Adrenal gland (tissue), 12 donors: Measurements from ENCODE around the gene SLC12A4. TPM values are rescaled to one million over a fixed set of nuclear protein-coding genes. Genes with fewer than 3 reads are reported as not detected.

Experiments
- DNase-seq, 7 donors: peaks; one replicate each; pipeline ENCODE4 v3.0.0-alpha.2; 2019 to 2020
- H3K27ac ChIP-seq, 5 donors: fragments of 200-600 bp; sonication (generic) in 4 of 5; 1 replicate in 3 of 5; 2 replicates in 2 of 5; pipeline versions ENCODE4 v1.5.1 to v1.8.0; 2016 to 2020; ENCODE audit warnings: mild to moderate bottlenecking in 1 of 5
- H3K27me3 ChIP-seq: fragments of 200-600 bp; 2 replicates; pipeline ENCODE4 v1.8.0; 2021
- H3K36me3 ChIP-seq, 2 donors: fragments of 200-600 bp; replicated peaks in 1 of 2; 1 replicate in 1 of 2; 2 replicates in 1 of 2; pipeline versions ENCODE4 v1.5.1 to v1.8.0; 2018 to 2022
- H3K4me1 ChIP-seq, 2 donors: fragments of 200-600 bp; replicated peaks in 1 of 2; 1 replicate in 1 of 2; 2 replicates in 1 of 2; pipeline versions ENCODE4 v1.5.1 to v1.8.0; 2018 to 2021
- H3K4me3 ChIP-seq, 4 donors: fragments of 200-600 bp; sonication (generic) in 3 of 4; one replicate each; pipeline ENCODE4 v1.5.1; 2016 to 2018
- H3K9me3 ChIP-seq, 3 donors: fragments of 200-600 bp; sonication (generic) in 1 of 3; replicated peaks in 1 of 3; 1 replicate in 2 of 3; 2 replicates in 1 of 3; pipeline versions ENCODE4 v1.5.1 to v1.8.0; 2016 to 2021
- CTCF ChIP-seq, 6 experiments: fragments of 450-650 bp in 4 of 6; fragments of 200-600 bp in 2 of 6; sonication (generic) in 1 of 6; IDR thresholded peaks; 1 replicate in 5 of 6; 2 replicates in 1 of 6; pipeline versions ENCODE4 v1.5.1 to v1.8.0; 2016 to 2021; ENCODE audit warnings: antibody characterized with exemption in 6 of 6, mild to moderate bottlenecking in 2 of 6, moderate library complexity in 1 of 6
- POLR2A ChIP-seq, 2 donors: fragments of 450-650 bp; IDR thresholded peaks; one replicate each; pipeline ENCODE4 v1.6.1; 2017; ENCODE audit warnings: antibody characterized with exemption in 2 of 2, mild to moderate bottlenecking in 2 of 2, moderate library complexity in 1 of 2
- WGBS, 4 donors: extraction: QIAGEN DNeasy Blood & Tissue Kit in 2 of 4; methylation state at CpG; one replicate each; pipeline versions ENCODE4 v1.1.5 to v1.1.7; 2013 to 2017; 5-methylcytosine and 5-hydroxymethylcytosine counted together
- intact Hi-C, 2 donors: fragments of 100-400 bp; cut with DNase I; formaldehyde crosslinking; loops; one replicate each; pipeline versions ENCODE4 v1.14.1 to v1.15.0; 2022 to 2023
- polyA plus RNA-seq, 3 donors: library from polyadenylated mRNA; stranded (reverse); fragments of 200-250 nt in 2 of 3; fragments of 350-450 nt in 1 of 3; fragmentation: Illumina TruSeq in 1 of 3; extraction: RNeasy Lipid Tissue Mini Kit (QIAGEN cat#74804) in 1 of 3; gene quantifications; one replicate each; pipeline ENCODE4 v1.2.3, GENCODE V29; 2013 to 2014
- total RNA-seq, 9 donors: library from RNA; depleted of rRNA in 4 of 9; stranded (reverse); fragments of >200 nt in 4 of 9; fragments of 120-200 nt in 1 of 9; fragmentation: NEBNext Ultra II Directional in 1 of 9; extraction: Animal tissue kit (Norgen Biotek cat#: 25700) in 1 of 9; gene quantifications; one replicate each; pipeline versions ENCODE4 v1.1.0 to v1.2.4, GENCODE V29; 2013 to 2023
- donor health status: healthy with polysubstance abuse.
- donor health status: Bipolar disorder and iron deficiency.
- donor health status: DM: yes; HTN: yes; CAD: no.
- donor health status: DM: no; HTN: no; CAD: no.
- donor health status: DM: no; HTN: no; CAD: no.
- donor health status: DM: yes; HTN: yes; CAD: no.

SLC12A4 gene
- total and polyA plus RNA-seq, 12 donors: 15.4 to 111 (median 72.7) TPM

DNA sequence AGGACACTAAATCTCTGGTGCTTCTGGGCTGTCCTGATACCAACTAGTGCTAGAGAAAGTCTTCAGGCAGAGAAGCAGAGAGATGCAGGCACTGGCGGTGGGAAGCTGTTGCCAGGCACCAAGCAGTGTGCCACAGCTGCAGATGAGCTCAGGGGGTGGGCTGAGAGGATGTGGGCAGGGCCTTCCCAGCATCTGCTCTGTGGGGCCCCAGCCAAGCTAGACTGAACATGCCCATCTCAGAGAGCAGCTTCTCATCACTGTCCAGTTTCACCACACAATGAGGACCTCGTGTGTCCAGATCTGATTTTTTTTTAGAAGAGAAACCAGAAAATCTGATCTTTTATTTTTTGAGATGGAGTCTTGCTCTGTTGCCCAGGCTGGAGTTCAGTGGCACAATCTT, 58.3 kb downstream of the SLC12A4 start:
- Histone ChIP-seq H3K27ac (no peak overlapping the region), H3K36me3 (peaks cover 0 to 37% of the 10 kb centered on the region in 2 donors), H3K9me3 (no peaks in the 10 kb centered on the region), H3K4me1 (no peaks in the 10 kb centered on the region), H3K4me3 (no peak overlapping the region), H3K27me3 (no peaks in the 10 kb centered on the region)
- WGBS, 4 donors: 62 to 76% (median 72%) methylated on average over 2 of the region's 2 CpGs
- DNase-seq: no peak
- TF ChIP-seq POLR2A (IDR thresholded peaks at IDR 0.05): no peak
- TF ChIP-seq CTCF (IDR thresholded peaks at IDR 0.05): no peak
- intact Hi-C loops: no loop called here

DNA sequence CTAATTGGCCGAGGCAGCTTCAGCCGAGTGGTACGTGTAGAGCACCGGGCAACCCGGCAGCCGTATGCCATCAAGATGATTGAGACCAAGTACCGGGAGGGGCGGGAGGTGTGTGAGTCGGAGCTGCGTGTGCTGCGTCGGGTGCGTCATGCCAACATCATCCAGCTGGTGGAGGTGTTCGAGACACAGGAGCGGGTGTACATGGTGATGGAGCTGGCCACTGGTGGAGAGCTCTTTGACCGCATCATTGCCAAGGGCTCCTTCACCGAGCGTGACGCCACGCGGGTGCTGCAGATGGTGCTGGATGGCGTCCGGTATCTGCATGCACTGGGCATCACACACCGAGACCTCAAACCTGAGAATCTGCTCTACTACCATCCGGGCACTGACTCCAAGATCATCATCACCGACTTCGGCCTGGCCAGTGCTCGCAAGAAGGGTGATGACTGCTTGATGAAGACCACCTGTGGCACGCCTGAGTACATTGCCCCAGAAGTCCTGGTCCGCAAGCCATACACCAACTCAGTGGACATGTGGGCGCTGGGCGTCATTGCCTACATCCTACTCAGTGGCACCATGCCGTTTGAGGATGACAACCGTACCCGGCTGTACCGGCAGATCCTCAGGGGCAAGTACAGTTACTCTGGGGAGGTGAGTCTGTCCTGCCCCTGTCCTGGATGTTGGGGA, 59.2 kb downstream of the SLC12A4 start:
- Histone ChIP-seq H3K9me3 (no peaks in the 10 kb centered on the region), H3K27me3 (no peaks in the 10 kb centered on the region), H3K4me3 (no peak overlapping the region), H3K4me1 (no peaks in the 10 kb centered on the region), H3K27ac (no peak overlapping the region), H3K36me3 (peaks cover 0 to 37% of the 10 kb centered on the region in 2 donors)
- DNase-seq: no peak
- WGBS, 4 donors: 95 to 97% (median 97%) methylated on average over 20 to 36 of the region's 36 CpGs
- intact Hi-C loops: no loop called here
- no peak for TF ChIP-seq POLR2A (IDR thresholded peaks at IDR 0.05)
- TF ChIP-seq CTCF (IDR thresholded peaks at IDR 0.05): no peak

- no peak for TF ChIP-seq POLR2A (IDR thresholded peaks at IDR 0.05)
- TF ChIP-seq CTCF (IDR thresholded peaks at IDR 0.05): no peak
- peaks cover 0 to 43% of the 10 kb centered on the region in 2 donors for H3K36me3 ChIP-seq
- 86 to 96% (median 90%) methylated on average over 8 to 11 of the region's 11 CpGs for WGBS, 4 donors
- no peak for DNase-seq
- H3K27me3 ChIP-seq: no peaks in the 10 kb centered on the region
- no peak overlapping the region for H3K4me3 ChIP-seq
- no peaks in the 10 kb centered on the region for H3K4me1 ChIP-seq
- H3K9me3 ChIP-seq: no peaks in the 10 kb centered on the region
- H3K27ac ChIP-seq: no peak overlapping the region
- intact Hi-C loops: no loop called here
These were observed 60.8 kb downstream of the SLC12A4 start for GRCh38 chr16:67907397-67908180.

- H3K36me3 ChIP-seq: peaks cover 0 to 10% of the 10 kb centered on the region in 2 donors
- no peaks in the 10 kb centered on the region for H3K4me1 ChIP-seq
- TF ChIP-seq CTCF (IDR thresholded peaks at IDR 0.05): no peak
- WGBS, 4 donors: 82 to 92% (median 87%) methylated on average over 4 of the region's 4 CpGs
- H3K27me3 ChIP-seq: no peaks in the 10 kb centered on the region
- no peaks in the 10 kb centered on the region for H3K9me3 ChIP-seq
- intact Hi-C loops: no loop called here
- DNase-seq: no peak
- H3K27ac ChIP-seq: no peak overlapping the region
- H3K4me3 ChIP-seq: no peak overlapping the region
These were observed 65.6 kb downstream of the SLC12A4 start for GRCh38 chr16:67902831-67903230.
